Left renal pelvis (tissue), 4 donors: ENCODE results near the gene KCNQ2. TPM values are rescaled to one million over a fixed set of nuclear protein-coding genes. Genes with fewer than 3 reads are reported as not detected.

Experiments used
- DNase-seq, 4 donors: peaks; one replicate each; pipeline ENCODE4 v3.0.0-alpha.2; 2013; ENCODE audit warnings: low read depth in 4 of 4, low spot score in 3 of 4
- polyA plus RNA-seq, 4 donors: library from polyadenylated mRNA; unstranded; fragments of 120-200 nt; gene quantifications; one replicate each; pipeline ENCODE4 v1.2.1, GENCODE V29; 2013; ENCODE audit not compliant: insufficient read length in 4 of 4

The KCNQ2 gene
- polyA plus RNA-seq, 4 donors = 1.9 to 9.0 (median 6.4) TPM

GRCh38 chr20:63350597-63351325 is 121.7 kb downstream of the KCNQ2 start:
- DNase-seq = no peak

Other genes starting within 250 kb of the KCNQ2 start
- gene BIRC7, start 236.8 kb downstream of the KCNQ2 start, polyA plus RNA-seq = 1 to 10 TPM in 1 of 4 donors, under 1 TPM in 3; 0.38 to 2.8 (median 0.82) TPM
- gene NKAIN4, start 218.2 kb downstream of the KCNQ2 start, polyA plus RNA-seq = 10 to 100 TPM; 24.2 to 40.8 (median 27.2) TPM
- 10 to 100 TPM; 58.3 to 91.1 (median 76.8) TPM for gene ARFGAP1, start 199.8 kb downstream of the KCNQ2 start, polyA plus RNA-seq
- under 1 TPM; 0.37 to 0.89 (median 0.68) TPM for gene COL20A1, start 179.5 kb downstream of the KCNQ2 start, polyA plus RNA-seq
- 10 to 100 TPM in 2 of 4 donors, 1 to 10 TPM in 2; 1.6 to 24.5 (median 7.5) TPM for gene CHRNA4, start 111.3 kb downstream of the KCNQ2 start, polyA plus RNA-seq
- gene EEF1A2, start 26.4 kb upstream of the KCNQ2 start, polyA plus RNA-seq = 1 to 10 TPM in 3 of 4 donors, under 1 TPM in 1; 0.97 to 2.5 (median 2.0) TPM
- 100 to 1,000 TPM; 131 to 374 (median 203) TPM for gene PPDPF, start 48.1 kb upstream of the KCNQ2 start, polyA plus RNA-seq
- gene PTK6, start 64.7 kb upstream of the KCNQ2 start, polyA plus RNA-seq = 1 to 10 TPM in 2 of 4 donors, under 1 TPM in 2; 0.33 to 1.7 (median 0.91) TPM
- gene SRMS, start 75.1 kb upstream of the KCNQ2 start, polyA plus RNA-seq = under 1 TPM in 3 of 4 donors, not detected in 1; 0.14 to 0.26 (median 0.17) TPM
- gene FNDC11, start 81.5 kb upstream of the KCNQ2 start, polyA plus RNA-seq = 1 to 10 TPM in 3 of 4 donors, under 1 TPM in 1; 0.31 to 1.8 (median 1.2) TPM
- 10 to 100 TPM in 2 of 4 donors, 1 to 10 TPM in 2; 8.1 to 15.4 (median 10.2) TPM for gene HELZ2, start 101.6 kb upstream of the KCNQ2 start, polyA plus RNA-seq
- gene GMEB2, start 154.4 kb upstream of the KCNQ2 start, polyA plus RNA-seq = 10 to 100 TPM in 1 of 4 donors, 1 to 10 TPM in 3; 8.9 to 13.8 (median 9.3) TPM
- 10 to 100 TPM; 25.5 to 61.2 (median 31.3) TPM for gene STMN3, start 180.8 kb upstream of the KCNQ2 start, polyA plus RNA-seq
- 10 to 100 TPM; 16.3 to 21.0 (median 18.3) TPM for gene RTEL1, start 185.7 kb upstream of the KCNQ2 start, polyA plus RNA-seq
- gene TNFRSF6B, start 224.0 kb upstream of the KCNQ2 start, polyA plus RNA-seq = 1 to 10 TPM in 3 of 4 donors, under 1 TPM in 1; 0.67 to 2.6 (median 1.6) TPM
- 10 to 100 TPM; 28.0 to 38.1 (median 33.5) TPM for gene ARFRP1, start 235.3 kb upstream of the KCNQ2 start, polyA plus RNA-seq
- 10 to 100 TPM; 15.1 to 26.0 (median 17.0) TPM for gene ZGPAT, start 235.4 kb upstream of the KCNQ2 start, polyA plus RNA-seq